Measurements from ENCODE around the gene PTPRD. TPM values are rescaled to one million over a fixed set of nuclear protein-coding genes. Genes with fewer than 3 reads are reported as not detected.
A peak's percentile ranks its signal among the peaks of the same experiment; 100 is the strongest.

Gene PTPRD
- total RNA-seq, 1 experiment from 2014 or later, result 70.1 TPM

DNA sequence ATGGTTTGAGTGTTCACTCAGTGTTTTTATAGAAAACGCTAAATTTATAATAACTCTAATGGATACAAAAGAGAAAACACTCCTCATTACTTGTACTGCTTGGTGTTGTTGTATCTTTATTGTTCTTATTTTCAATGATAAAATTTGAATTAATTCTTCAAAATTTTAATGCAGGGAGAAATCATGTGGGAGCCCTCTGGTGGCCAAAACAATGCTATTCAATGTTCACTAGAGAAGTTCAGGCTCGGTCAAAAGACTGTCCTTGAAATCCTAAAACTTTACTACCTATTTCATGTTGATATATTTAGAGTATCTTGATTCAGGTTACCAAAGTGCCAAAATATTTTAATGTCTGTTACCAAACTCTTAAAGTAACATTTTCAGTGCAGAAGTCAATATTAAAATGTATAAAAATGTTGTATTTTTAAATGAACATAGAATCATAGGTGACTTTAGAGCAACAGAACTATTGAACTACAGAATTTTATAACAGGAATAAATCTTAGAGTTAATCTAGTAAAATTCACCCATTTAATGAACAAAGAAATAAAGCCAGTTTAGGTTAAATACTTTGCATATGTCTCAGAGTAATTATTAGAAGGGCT is 1259.8 kb downstream of the PTPRD start:
- no peak overlapping the region for H3K4me3 Mint-ChIP-seq (ENCODE audit: unreplicated experiment)
- H3K4me1 Mint-ChIP-seq (ENCODE audit: low read depth, unreplicated experiment), result no peaks in the 10 kb centered on the region
- no TSS peak for BruUV-seq (replicated peaks)
- no peaks in the 10 kb centered on the region for H3K9me3 ChIP-seq
- no peaks in the 10 kb centered on the region for H3K9me3 Mint-ChIP-seq (ENCODE audit: unreplicated experiment)
- no peak overlapping the region for H3K4me3 ChIP-seq (ENCODE audit: low read depth, low read length)
- CTCF ChIA-PET, result no interaction called here
- no peaks in the 10 kb centered on the region for H3K27me3 ChIP-seq (replicated peaks; ENCODE audit: control insufficient read depth, insufficient read depth, low read length)
- no peaks in the 10 kb centered on the region for H3K36me3 Mint-ChIP-seq (ENCODE audit: insufficient read depth, unreplicated experiment)
- no peak overlapping the region for H3K27ac Mint-ChIP-seq (ENCODE audit: unreplicated experiment)
- intact Hi-C loops (cut with micrococcal nuclease; ENCODE audit: unreplicated experiment), result no loop called here
- no peaks in the 10 kb centered on the region for H3K36me3 ChIP-seq (ENCODE audit: control insufficient read depth, insufficient read depth, low read length)
- POLR2A ChIA-PET, result no interaction called here
- TF ChIP-seq, protein P1, sequence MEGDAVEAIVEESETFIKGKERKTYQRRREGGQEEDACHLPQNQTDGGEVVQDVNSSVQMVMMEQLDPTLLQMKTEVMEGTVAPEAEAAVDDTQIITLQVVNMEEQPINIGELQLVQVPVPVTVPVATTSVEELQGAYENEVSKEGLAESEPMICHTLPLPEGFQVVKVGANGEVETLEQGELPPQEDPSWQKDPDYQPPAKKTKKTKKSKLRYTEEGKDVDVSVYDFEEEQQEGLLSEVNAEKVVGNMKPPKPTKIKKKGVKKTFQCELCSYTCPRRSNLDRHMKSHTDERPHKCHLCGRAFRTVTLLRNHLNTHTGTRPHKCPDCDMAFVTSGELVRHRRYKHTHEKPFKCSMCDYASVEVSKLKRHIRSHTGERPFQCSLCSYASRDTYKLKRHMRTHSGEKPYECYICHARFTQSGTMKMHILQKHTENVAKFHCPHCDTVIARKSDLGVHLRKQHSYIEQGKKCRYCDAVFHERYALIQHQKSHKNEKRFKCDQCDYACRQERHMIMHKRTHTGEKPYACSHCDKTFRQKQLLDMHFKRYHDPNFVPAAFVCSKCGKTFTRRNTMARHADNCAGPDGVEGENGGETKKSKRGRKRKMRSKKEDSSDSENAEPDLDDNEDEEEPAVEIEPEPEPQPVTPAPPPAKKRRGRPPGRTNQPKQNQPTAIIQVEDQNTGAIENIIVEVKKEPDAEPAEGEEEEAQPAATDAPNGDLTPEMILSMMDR (IDR thresholded peaks at IDR 0.05; ENCODE audit: insufficient read depth in 1 of 2, low read depth in 1 of 2, low read length in 1 of 2, severe bottlenecking in 1 of 2, unreplicated experiment in 1 of 2), result peak; percentile 14 to 24
- no peak for DNase-seq
- no peaks in the 10 kb centered on the region for H3K4me1 ChIP-seq
- no peaks in the 10 kb centered on the region for H3K27me3 Mint-ChIP-seq (ENCODE audit: insufficient read depth, unreplicated experiment)

DNA sequence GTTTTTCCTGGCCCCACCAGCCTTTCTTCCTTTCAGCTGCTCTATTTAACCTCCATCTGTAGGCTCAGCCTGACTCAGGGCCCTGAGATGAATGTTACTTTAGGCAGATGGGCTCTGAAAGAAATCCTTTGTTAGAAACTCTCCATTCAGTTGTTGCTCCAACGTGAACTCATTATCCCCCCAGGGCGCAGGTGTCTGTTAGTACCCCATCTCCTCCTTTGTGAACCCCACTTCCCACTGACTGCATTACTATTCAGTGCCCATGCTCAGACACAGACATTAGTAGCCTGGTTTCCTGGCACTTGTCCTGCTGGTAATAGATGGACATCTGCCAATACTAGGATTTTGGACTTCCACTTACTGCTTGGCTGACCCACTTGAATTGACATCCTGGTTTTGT is 1271.6 kb downstream of the PTPRD start:
- no peaks in the 10 kb centered on the region for H3K4me1 Mint-ChIP-seq (ENCODE audit: low read depth, unreplicated experiment)
- Histone ChIP-seq H3K9me3 (no peaks in the 10 kb centered on the region), H3K4me3 (ENCODE audit: low read depth, low read length) (no peak overlapping the region), H3K4me1 (no peaks in the 10 kb centered on the region), H3K36me3 (ENCODE audit: control insufficient read depth, insufficient read depth, low read length) (no peaks in the 10 kb centered on the region), H3K27me3 (replicated peaks; ENCODE audit: control insufficient read depth, insufficient read depth, low read length) (no peaks in the 10 kb centered on the region)
- ChIA-PET POLR2A (no interaction called here), CTCF (no interaction called here)
- H3K36me3 Mint-ChIP-seq (ENCODE audit: insufficient read depth, unreplicated experiment), result no peaks in the 10 kb centered on the region
- no peaks in the 10 kb centered on the region for H3K9me3 Mint-ChIP-seq (ENCODE audit: unreplicated experiment)
- TF ChIP-seq, protein P1 (IDR thresholded peaks at IDR 0.05; ENCODE audit: insufficient read depth in 1 of 2, low read depth in 1 of 2, low read length in 1 of 2, severe bottlenecking in 1 of 2, unreplicated experiment in 1 of 2), result no peak
- H3K27ac Mint-ChIP-seq (ENCODE audit: unreplicated experiment), result no peak overlapping the region
- DNase-seq, result no peak
- intact Hi-C loops (cut with micrococcal nuclease; ENCODE audit: unreplicated experiment), result no loop called here
- H3K27me3 Mint-ChIP-seq (ENCODE audit: insufficient read depth, unreplicated experiment), result no peaks in the 10 kb centered on the region
- no peak overlapping the region for H3K4me3 Mint-ChIP-seq (ENCODE audit: unreplicated experiment)
- no TSS peak for BruUV-seq (replicated peaks)

DNA sequence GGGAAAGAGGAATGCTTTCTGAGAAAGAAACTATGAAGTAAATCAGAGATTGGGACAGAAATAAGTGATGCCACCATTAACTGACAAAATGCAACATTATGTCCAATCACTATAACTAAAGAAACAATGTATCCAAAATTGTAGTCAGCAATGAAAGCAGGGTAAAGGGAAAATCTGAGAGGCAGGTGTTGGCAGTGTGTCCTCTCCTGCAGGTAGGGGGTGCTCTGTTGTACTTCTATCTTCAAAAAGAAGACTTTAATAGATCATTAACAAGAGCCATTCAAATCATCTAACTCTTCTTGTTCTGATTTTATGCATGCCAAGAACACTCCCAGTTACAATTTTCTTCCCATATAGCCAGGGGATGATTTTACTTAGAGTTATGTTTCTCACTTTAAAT is 1275.7 kb downstream of the PTPRD start:
- Histone ChIP-seq H3K4me1 (no peaks in the 10 kb centered on the region), H3K36me3 (ENCODE audit: control insufficient read depth, insufficient read depth, low read length) (no peaks in the 10 kb centered on the region), H3K4me3 (ENCODE audit: low read depth, low read length) (no peak overlapping the region), H3K9me3 (no peaks in the 10 kb centered on the region), H3K27me3 (replicated peaks; ENCODE audit: control insufficient read depth, insufficient read depth, low read length) (no peaks in the 10 kb centered on the region)
- H3K27ac Mint-ChIP-seq (ENCODE audit: unreplicated experiment), result no peak overlapping the region
- H3K9me3 Mint-ChIP-seq (ENCODE audit: unreplicated experiment), result no peaks in the 10 kb centered on the region
- no peak overlapping the region for H3K4me3 Mint-ChIP-seq (ENCODE audit: unreplicated experiment)
- H3K36me3 Mint-ChIP-seq (ENCODE audit: insufficient read depth, unreplicated experiment), result no peaks in the 10 kb centered on the region
- BruUV-seq (replicated peaks), result no TSS peak
- intact Hi-C loops (cut with micrococcal nuclease; ENCODE audit: unreplicated experiment), result no loop called here
- ChIA-PET POLR2A (no interaction called here), CTCF (no interaction called here)
- no peaks in the 10 kb centered on the region for H3K4me1 Mint-ChIP-seq (ENCODE audit: low read depth, unreplicated experiment)
- no peak for DNase-seq
- TF ChIP-seq, protein P1 (IDR thresholded peaks at IDR 0.05; ENCODE audit: insufficient read depth in 1 of 2, low read depth in 1 of 2, low read length in 1 of 2, severe bottlenecking in 1 of 2, unreplicated experiment in 1 of 2), result no peak
- no peaks in the 10 kb centered on the region for H3K27me3 Mint-ChIP-seq (ENCODE audit: insufficient read depth, unreplicated experiment)
